Peyer's patch (tissue), 4 donors: ENCODE measurements around the gene B9D1.

Experiments
- POLR2A ChIP-seq, 2 donors: fragments of 450-650 bp; IDR thresholded peaks; one replicate each; pipeline ENCODE4 v1.5.1; 2017; ENCODE audit warnings: antibody characterized with exemption in 2 of 2, mild to moderate bottlenecking in 2 of 2, moderate library complexity in 2 of 2
- TF ChIP-seq, protein P1 (sequence below), 6 experiments: fragments of 450-650 bp in 4 of 6; fragments of 200-600 bp in 2 of 6; sonication (generic) in 1 of 6; IDR thresholded peaks; one replicate each; pipeline ENCODE4 v1.5.1; 2017 to 2019; ENCODE audit warnings: antibody characterized with exemption in 6 of 6, mild to moderate bottlenecking in 3 of 6, moderate library complexity in 1 of 6

DNA sequence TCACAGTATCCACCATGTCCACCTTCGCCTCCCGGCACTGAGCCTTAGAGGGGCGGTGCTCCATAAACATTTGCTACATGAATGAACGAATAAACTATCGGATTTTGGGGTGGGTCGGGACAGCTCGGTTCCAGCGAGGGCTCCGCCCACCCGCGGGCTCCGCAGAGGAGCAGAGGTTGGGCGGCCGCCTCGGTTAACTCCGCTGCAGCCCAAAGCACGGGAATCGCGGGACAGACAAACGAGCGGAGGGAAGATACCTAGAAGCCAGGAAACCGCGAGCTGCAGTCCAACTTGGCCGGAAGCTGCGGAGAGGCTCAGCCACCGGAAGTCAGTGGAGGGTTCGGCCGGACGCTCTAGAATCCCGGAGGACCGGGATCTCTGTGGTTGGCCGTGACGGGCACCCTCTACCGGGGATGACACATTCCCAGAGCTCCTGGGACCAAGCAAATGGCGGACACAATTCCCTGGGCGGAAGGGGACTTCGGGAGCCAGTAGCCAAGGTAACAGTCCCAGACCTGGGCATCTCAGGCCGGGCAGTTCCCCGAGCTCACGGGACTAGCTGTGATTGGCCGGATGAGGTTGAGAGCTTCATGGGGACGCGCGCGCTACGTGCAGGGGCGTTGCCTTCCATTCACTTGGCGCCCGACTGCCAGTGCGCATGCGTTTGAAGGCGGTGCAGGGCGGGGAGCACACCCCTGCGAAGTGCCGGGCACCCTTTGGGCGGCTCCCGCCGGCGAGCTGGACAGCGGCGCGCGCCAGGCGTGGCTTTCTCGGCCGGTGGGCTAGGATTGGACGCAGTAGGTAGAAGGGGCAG is 15.3 kb upstream of the B9D1 start:
- peak; percentile 60 to 65 for TF ChIP-seq POLR2A (IDR thresholded peaks at IDR 0.05)
- TF ChIP-seq, protein P1, sequence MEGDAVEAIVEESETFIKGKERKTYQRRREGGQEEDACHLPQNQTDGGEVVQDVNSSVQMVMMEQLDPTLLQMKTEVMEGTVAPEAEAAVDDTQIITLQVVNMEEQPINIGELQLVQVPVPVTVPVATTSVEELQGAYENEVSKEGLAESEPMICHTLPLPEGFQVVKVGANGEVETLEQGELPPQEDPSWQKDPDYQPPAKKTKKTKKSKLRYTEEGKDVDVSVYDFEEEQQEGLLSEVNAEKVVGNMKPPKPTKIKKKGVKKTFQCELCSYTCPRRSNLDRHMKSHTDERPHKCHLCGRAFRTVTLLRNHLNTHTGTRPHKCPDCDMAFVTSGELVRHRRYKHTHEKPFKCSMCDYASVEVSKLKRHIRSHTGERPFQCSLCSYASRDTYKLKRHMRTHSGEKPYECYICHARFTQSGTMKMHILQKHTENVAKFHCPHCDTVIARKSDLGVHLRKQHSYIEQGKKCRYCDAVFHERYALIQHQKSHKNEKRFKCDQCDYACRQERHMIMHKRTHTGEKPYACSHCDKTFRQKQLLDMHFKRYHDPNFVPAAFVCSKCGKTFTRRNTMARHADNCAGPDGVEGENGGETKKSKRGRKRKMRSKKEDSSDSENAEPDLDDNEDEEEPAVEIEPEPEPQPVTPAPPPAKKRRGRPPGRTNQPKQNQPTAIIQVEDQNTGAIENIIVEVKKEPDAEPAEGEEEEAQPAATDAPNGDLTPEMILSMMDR (IDR thresholded peaks at IDR 0.05): no peak
